SIG-M5 (cell line): ENCODE data around the gene PITPNC1.
"Not testable (repeated sequence)": the region's sequence is repeated elsewhere in the genome, so short reads cannot be mapped to it uniquely, and the experiment has no call there.

Source experiments
- DNase-seq: peaks from one replicate; lab custom pipeline; 2025; lab: John Stamatoyannopoulos, UW

Gene PITPNC1

DNA sequence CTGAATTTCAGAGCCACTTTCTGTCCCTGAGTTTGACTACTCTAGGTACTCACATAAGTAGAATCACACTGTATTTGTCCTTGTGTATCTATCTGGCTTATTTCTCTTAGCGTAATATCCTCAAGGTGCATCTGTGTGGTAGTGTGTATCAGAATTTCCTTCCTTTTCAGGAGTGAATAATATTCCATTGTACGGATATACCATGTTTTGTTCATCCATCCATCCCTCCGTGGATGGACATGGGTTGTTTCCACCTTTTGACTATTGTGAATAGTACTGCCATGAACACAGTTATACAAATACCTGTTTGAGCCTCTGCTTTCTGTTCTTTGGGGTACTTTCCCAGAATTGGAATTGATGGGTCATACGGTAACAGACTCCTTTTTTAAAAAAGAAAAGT, 111.7 kb downstream of the PITPNC1 start:
- no peak for DNase-seq

DNA sequence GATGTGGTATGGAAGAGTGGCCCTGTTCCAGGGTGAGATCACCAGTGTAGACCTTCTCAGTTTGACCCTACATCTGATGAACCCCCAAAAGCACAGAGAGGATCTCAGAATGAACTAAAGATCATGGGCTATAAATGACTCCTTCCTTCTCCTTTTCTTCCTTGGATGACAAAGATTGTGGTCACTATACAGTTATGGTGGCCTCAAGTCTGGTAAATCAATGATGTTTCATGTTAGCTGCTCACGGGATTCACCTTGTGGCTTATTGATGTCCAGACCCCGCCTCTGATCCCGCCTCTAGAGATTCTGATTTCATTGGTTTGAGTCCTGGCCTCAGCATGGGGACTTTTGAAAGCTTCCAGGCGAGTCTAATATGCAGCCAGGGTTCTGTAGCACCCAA, 112.2 kb downstream of the PITPNC1 start:
- no peak for DNase-seq

DNA sequence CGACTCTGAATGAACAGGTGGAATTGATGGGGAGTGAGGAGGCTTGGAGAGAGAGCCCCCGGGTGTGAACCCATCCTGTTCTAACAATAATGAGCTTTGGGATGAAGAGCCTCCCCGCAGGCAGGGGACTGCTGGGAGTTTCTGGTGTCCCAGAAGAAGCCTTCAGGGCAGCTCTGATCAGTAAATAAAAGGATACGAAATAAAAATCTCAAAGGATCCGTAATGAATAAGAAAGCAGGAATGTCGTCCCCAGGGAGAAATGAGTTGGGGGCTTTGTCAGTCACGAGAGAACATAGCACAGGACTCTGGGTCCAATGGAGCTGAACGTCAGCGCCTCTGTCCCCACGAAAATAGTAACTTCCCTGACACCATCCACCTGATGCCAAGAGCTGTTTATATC, 113.4 kb downstream of the PITPNC1 start:
- DNase-seq, result no peak

DNA sequence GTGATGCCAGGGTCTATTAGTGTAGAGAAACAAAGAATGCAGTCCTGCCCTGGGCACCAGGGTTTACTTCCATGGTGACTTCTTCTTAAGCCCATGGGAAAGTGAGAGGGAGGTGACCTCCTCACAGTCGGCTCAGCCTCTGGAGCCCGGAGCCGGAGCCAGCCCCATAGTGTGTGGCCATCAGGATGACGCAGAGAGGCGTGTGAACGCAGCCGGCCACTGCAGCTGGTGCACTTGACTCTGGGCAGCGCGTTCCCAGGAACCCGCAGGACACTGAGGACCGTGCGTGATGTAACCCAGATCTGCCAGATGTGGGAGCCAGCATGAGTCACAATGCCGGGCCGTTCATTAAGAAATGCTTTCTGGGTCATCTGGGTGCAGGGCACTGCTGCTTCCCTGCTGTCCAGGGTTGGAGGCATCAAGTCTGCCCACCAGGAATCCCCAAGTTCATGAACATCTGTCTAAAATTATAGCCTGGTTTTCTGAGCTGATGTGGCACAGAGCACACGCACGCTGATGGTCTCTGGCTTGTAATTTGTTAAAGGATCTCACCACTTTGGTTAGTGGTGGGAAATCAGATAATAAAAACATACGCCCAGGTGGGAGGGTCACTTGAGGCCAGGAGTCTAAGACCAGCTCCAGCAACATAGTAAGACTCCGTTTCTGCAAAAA, 114.1 kb downstream of the PITPNC1 start:
- DNase-seq, result no peak

DNA sequence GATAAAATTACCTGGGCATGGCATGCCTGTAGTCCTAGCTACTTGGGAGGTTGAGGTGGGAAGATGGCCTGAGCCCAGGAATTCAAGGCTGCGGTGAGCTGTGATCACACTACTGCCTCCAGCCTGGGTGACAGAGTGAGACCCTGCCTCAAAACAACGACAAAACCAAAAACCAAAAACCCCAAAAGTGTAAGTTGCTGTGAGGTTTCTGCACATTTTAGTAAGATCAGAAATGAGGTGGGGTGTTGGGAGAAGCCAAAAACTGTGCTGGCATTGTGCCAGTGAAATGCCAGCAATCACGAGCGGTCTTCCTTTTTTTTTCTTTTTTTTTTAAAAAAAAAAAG, 114.6 kb downstream of the PITPNC1 start:
- no peak for DNase-seq

DNA sequence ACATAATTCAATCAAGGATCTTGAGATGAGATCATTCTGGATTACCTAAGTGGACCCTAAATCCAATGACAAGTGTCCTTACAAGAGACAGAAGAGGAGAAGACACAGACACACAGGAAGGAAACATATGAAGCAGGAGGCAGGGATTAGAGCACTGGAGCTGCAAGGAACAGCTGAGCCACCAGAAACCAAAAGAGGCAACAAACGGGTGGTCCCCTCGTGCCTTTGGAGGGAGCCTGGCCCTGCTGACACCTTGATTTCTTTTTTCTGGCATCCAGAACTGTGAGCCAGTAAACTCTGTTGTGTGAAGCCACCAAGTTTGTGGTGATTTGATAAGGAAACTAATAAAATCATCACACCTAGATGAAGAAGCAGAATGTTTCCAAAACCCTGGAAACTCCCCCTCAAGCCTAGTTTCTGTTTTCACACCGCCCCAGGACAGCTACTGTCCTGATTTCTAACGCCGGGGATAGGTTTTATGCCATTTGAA, 115.2 kb downstream of the PITPNC1 start:
- no peak for DNase-seq

DNA sequence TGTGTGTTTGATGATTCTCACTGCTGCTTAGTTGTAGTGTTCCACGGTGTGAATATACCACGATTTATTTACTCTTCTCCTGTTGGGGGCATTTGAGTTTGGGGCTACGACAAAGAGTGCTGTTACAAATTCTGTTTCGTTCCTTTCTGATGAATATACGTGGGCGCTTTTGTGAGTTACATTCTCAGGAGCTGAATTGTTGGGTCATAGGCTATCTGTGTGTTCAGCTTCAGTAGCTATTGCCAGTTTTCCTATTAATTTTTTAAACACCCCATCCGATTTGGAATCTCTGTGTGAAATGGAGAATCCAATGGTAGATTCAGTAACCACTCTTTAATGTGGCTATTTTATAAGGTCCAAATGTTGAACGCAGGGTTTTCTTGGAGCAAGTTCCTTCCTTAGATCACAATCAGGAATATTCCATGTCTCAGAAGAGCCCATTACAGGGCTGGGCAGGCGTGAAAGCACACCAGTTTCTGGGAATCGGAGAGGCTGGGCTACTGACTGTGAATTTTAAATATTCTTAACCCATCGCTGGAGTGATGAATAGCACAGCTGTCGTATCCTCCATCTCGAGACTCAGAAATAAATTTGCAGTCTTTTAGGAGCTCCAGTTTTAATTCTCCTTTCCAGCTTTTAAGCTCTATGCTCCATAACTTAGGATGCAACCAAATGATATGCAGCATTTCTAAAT, 115.9 kb downstream of the PITPNC1 start:
- no peak for DNase-seq

DNA sequence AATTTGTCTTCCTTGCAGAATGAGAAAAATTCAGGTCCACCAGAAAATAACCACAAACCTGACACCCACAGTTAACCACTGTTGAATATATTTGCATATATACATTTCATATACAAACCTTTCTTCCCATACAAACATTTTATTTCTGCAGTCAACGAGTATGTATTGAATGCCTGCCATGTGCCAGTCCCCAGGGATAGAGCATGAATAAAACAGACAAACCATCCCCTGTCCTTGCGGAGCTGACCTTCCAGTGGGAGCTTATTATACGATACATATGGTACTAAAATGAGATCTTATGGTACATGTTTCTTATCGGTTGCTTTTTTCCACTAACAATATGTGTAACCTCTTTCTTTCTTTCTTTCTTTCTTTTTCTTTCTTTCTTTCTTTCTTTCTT, 116.7 kb downstream of the PITPNC1 start:
- no peak for DNase-seq

DNA sequence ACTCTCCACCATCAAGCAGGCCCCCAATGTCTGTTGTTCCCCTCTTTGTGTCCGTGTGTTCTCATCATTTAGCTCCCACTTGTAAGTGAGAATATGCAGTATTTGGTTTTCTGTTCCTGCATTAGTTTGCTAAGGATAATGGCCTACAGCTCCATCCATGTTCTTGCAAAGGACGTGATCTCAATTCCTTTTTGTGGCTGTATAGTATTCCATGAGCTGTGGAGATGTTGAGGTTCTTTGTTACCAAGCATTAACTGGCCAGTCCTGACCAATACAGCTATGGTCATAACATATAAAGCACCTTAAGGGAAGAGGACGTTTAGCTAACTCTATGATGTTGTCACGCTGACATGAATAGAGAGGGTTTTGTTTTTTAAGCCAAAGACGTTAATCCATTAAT, 118.5 kb downstream of the PITPNC1 start:
- not testable (repeated sequence) for DNase-seq

DNA sequence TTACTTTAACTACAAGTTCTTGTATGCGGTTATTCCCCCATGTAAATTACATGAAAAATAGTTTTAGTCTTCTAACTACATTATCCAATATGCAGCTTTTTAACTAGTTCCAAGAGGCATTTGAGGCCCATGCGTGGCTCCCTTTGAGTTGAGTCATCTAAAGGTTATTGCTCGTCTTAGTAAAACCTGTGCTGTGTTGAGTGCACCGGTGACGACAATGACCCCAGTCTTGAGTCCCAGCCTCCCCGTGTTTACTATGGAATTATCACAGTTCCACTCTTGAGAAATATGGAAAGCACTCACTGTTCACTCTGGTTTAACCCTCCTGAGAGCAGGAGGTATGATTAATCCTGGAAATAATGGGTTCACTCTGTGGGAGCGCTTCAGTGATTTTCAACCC, 119.2 kb downstream of the PITPNC1 start:
- DNase-seq, result no peak

DNA sequence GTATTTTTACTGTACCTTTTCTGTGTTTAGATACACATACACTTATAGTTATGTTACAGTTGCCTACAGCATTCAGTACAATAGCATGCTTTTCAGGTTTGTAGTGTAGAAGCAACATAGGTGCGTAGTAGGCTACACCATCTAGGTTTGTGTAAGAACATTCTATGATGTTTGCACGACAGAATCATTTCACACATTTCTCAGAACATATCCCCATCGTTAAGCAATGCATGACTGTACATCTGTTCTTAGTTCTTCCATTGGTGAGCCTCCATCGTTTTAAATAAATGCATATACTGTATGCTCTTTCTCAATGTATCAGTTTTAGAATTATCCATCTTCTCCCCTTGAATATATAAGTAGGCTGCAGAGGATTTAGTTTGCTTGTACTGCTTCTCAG, 122.6 kb downstream of the PITPNC1 start:
- no peak for DNase-seq

DNA sequence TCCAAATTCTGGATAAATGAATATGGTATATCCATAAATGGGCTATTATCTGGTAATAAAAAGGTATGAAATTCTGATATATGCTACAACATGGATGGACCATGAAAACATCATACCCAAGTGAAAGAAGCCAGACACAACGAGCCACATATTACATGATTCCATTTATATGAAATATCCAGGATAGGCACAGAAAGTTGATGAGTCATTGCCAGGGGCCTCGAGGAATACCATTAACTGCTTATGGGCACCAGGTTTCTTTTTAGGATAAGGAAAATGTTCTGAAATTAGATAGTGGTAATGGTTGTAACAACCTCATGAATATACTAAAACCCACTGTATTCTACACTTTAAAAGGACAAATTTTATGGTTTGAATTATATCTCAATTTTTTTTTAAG, 123.2 kb downstream of the PITPNC1 start:
- no peak for DNase-seq

DNA sequence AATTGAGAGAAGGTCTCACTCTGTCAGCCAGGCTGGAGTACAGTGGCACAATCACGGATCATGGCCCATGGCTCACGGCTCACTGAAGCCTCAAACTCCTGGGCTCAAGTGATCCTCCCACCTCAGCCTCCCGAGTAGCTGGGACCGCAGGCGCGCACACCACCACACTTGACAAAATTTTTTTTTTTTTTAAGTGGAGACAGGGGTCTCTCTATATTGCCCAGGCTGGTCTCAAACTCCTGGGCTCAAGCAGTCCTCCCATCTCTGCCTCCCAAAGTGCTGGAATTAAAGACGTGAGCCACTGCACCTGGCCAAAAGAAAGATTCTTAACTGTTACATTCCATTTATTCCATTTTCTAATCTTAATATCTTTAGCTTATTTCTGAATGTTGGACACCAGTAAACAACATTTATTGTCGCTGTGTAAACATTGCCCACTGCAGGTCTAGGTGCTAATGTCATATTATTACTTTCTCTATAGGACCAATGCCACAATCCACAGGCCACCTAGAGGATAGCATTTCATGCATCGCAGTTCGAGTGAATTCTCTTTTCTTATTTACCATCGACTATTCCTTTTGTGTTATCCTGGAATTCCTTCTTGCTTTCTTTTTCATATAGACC, 123.7 kb downstream of the PITPNC1 start:
- DNase-seq, result no peak

DNA sequence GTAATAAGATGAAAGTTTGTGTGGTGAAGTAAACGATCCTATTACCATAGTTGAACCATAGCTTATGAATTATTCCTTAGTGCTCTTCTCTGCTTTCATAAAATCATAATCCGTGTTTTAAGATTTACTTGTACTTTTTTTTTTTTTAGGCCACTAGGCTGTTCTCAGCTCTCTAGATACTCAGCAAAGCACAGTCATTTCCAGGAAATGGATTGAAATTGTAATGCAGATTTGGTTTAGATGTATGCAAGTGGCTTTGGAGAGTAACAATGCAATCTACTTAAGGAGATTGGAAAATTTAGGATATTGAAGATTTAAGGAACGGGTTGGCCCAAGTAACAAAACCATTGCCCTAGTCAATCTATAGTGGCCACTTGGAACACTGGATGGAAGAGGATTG, 125.1 kb downstream of the PITPNC1 start:
- no peak for DNase-seq

DNA sequence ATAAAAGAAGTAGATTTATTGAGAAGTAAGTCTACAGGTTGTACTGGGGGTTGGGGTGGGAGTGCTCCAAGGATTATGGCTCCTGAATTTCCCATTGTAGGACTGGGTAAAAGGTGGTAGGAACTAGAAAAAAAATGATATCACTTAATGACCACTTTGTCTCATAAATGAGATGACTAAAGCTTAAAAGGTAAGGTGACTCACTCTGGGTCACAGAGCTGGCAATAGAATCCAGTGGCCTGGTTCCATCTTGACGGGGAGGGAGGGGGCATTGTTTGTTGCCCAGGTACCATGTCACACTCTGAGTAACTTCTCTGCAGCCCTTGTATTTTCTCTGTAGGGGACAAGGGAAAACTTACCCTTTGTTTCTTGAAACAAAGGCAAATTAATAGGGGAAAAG, 126.1 kb downstream of the PITPNC1 start:
- no peak for DNase-seq

DNA sequence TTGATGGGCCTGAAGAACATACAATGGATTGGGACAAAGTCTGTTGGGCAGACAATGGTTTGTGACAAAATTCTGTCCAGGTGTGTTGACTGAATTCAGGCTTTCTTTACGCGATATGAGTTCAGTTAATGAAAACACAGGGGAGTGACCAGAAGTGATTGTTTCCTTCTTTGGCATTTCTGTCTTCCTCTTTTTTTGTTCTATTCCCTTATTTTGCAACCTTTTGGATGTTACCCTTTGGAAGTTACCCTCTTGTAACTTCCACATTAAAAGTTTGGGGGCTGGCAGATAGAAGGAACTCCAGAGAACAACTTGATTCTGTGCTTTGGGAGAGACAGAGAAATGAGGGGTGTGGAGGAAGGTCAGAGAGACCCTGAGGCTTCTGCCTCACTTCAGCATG, 126.7 kb downstream of the PITPNC1 start:
- DNase-seq, result no peak

DNA sequence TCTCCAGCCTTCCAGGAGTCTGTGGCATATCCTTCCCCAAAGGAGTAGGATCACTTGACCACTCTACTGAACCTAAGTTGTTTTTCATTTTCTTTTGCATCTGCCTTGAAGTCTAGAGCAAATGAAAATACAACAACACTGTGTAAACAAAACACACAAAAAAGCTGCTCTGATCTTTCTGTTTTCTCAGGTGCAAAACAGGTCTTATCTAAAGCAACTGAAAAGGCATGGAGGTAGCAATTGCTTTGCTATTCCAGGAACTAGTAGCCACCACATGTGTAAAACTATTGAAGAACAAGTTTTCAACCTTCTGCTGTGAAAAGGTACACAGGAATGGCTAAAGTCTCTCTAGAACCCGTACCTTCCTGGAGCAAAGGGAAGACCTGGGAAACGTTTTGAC, 127.1 kb downstream of the PITPNC1 start:
- DNase-seq, result no peak

DNA sequence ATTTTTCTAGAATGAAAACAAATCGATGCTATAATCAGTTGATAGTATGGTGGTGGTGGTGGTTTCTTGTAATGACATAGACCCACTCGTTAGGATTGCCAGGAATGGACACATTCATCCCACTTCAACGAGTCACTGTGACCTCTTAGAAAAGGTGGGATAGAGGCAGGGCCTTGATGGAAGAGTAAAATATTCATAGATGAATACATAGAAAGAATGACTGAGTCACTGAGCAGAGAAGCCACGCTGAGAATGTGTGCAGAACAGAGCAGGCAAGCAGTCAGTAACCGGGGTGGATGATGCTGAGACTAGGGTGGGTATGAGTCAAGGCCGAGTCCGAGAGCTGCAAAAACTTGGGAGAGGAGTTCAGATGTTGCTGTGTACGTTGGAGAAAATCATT, 129.9 kb downstream of the PITPNC1 start:
- no peak for DNase-seq

DNA sequence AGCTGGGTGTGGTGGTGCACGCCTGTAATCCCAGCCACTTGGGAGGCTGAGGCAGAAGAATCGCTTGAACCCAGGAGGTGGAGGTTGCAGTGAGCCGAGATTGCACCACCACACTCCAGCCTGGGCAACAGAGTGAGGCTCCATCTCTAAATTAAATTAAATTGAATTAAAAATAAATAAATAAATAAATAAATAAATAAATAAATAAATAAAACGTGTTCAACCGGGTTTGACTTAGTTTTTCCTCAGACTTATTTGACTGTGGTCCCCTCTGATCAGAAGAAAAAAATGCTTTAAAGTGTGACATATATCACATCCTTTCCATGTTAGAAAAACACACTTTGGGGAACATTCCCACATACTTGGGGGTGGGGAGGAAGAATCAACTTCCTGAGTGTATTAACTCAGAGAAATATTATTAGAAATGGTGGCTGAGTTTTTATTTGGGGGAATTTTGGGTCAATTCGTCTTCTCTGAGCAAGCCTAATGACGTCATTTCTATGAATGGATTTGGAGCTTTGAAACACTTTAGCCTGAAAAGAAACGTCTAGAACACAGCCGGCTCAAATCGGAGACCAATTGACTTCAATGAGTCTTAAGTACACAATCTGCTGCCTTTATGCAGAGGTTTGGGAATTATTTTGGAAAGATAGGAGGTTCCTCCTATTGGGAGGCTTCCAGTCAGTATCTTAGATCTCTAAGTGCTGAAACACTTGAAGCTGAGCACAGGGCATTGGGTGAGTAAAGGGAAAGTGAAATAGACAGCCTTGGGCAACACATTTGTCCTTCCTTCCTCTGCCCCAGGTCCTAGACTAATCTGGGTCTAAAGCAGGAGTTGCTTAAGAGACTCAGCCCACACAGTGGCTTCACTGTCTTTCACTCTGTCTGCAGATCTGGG, 132.6 kb downstream of the PITPNC1 start:
- peak; percentile 77 for DNase-seq

DNA sequence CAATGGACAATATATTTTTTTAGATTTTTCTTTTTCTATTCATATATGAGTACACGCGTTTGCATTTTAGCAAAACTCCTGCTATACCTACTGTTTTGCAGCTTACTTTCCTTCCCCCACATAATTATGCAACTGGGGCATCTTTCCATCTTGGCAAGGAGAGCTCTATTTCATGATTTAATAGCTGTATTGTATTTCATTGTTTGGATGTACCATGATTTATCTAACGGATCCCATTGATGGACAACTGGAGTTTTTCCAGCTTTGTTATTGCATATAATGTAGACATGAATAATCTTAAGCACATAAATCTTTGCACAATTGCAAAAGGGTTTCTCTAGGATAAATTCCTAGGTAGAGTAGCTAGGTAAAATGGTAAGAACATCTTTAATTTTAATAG, 133.9 kb downstream of the PITPNC1 start:
- no peak for DNase-seq

DNA sequence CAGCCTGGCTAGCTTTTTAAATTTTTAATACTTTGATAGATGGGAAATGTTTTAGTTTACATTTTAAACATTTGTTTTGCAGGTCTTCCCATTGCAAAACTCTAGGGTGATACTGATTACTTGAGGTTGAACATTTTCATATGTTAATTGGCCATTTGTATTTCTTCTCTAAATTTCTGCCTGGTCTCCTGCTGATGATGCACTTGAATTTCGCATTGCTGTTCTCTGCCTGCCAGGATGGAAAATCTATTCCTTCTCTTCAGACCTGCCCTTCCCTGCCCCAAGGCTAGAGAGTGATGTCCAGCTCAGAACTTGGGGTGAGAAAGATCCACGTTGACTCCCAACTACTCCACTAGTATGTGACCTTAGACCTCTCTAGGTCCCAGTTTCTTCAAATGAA, 134.7 kb downstream of the PITPNC1 start:
- DNase-seq, result no peak

DNA sequence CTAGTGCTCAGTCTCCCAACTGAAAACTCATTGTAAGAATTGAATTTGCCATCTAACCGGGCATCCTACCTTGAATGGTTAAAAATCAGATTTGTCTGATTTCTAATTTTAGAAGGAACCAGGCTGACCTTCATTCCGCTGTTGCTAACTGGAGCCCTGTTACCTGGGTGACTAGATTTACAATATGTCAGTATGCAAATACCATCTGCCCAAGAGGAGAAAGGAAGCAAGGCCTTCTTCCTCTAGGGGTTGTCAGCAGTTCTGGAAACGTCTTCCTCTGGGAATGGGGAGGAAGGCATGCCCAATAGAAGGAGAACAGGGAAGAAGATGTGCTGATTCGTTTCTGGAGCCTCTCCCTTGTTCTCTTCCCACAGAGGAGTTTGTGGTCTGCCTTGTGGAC, 137.9 kb downstream of the PITPNC1 start:
- no peak for DNase-seq
